Measurements from ENCODE around the gene ABCC11.

DNA sequence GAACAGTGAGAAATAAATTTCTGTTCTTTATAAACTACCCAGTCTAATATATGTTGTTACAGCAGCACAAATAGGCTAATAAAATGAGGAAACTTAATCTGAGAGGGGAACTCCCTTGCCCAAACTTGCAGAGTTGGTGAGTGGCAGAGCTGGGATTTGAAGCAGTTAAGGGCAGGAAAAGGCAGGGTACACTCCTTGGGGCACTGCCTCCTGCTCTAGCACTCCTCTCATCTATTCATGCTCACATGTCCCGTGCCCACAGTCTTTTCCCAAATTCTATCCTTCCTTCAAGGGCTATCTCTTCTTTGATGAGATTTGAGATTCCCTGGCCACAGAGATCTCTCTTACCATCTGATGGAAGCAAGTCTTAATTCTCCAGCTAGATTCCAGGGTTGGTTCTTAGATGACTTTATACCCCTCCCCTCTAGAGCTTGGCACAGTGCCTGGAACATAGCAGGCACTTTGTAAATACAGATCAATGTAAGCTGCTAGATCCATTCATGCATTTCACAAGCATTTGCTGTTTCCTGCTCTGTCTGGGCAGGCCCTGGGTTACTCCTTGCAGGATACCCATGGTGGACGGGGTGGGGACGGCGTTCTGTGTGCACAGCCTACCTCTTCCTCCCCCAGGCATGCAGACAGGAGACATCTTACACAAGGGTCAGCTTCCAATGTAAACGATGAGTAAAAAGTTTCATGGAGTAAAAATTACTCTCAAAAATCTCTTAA, 52.3 kb downstream of the ABCC11 start:
- TF ChIP-seq, protein P1, sequence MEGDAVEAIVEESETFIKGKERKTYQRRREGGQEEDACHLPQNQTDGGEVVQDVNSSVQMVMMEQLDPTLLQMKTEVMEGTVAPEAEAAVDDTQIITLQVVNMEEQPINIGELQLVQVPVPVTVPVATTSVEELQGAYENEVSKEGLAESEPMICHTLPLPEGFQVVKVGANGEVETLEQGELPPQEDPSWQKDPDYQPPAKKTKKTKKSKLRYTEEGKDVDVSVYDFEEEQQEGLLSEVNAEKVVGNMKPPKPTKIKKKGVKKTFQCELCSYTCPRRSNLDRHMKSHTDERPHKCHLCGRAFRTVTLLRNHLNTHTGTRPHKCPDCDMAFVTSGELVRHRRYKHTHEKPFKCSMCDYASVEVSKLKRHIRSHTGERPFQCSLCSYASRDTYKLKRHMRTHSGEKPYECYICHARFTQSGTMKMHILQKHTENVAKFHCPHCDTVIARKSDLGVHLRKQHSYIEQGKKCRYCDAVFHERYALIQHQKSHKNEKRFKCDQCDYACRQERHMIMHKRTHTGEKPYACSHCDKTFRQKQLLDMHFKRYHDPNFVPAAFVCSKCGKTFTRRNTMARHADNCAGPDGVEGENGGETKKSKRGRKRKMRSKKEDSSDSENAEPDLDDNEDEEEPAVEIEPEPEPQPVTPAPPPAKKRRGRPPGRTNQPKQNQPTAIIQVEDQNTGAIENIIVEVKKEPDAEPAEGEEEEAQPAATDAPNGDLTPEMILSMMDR (conservative IDR thresholded peaks at IDR 0.05) = no peak
- TF ChIP-seq EZH2 (IDR thresholded peaks at IDR 0.05; ENCODE audit: low read depth) = no peak
